Stimulated activated CD4-positive, alpha-beta T cell treated with anti-CD3 and anti-CD28 coated beads, Interleukin-12 subunit alpha, Interleukin-12 subunit beta, amount 100 ng/mL, for 4 hours (primary cell): ENCODE results near the gene LMX1A.

Source experiments
- DNase-seq: peaks from one replicate; pipeline ENCODE4 v3.0.0-alpha.2; 2020

The LMX1A gene

GRCh38 chr1:165355977-165356811 lies at the start of gene LMX1A:
LMX1A (minus strand) TSS chr1:165356715; CDS start chr1:165355559, 1,156 bp downstream.
- no peak for DNase-seq

GRCh38 chr1:165403835-165404482 lies 47.4 kb upstream of the LMX1A start:
- no peak for DNase-seq

- DNase-seq, result no peak
Observed at GRCh38 chr1:165402517-165403111, 46.1 kb upstream of the LMX1A start.

GRCh38 chr1:165397944-165398343 lies 41.4 kb upstream of the LMX1A start:
- DNase-seq, result no peak

- no peak for DNase-seq
Observed at GRCh38 chr1:165395901-165396300, 39.4 kb upstream of the LMX1A start.

GRCh38 chr1:165395478-165395877 lies 39.0 kb upstream of the LMX1A start:
- DNase-seq, result no peak

- peak; percentile 73 for DNase-seq
Observed at GRCh38 chr1:165392634-165393571, 36.4 kb upstream of the LMX1A start.

GRCh38 chr1:165389609-165390008 lies 33.1 kb upstream of the LMX1A start:
- no peak for DNase-seq

- no peak for DNase-seq
Observed at GRCh38 chr1:165387961-165388360, 31.4 kb upstream of the LMX1A start.

GRCh38 chr1:165387505-165387904 lies 31.0 kb upstream of the LMX1A start:
- DNase-seq, result no peak

GRCh38 chr1:165383599-165384405 lies 27.3 kb upstream of the LMX1A start:
- DNase-seq, result no peak

- DNase-seq, result no peak
Observed at GRCh38 chr1:165383067-165383466, 26.6 kb upstream of the LMX1A start.

GRCh38 chr1:165381745-165382505 lies 25.4 kb upstream of the LMX1A start:
- no peak for DNase-seq

GRCh38 chr1:165376811-165377311 lies 20.3 kb upstream of the LMX1A start:
- DNase-seq, result no peak

GRCh38 chr1:165376041-165376810 lies 19.7 kb upstream of the LMX1A start:
- DNase-seq, result peak; percentile 21

- DNase-seq, result no peak
Observed at GRCh38 chr1:165375623-165376022, 19.1 kb upstream of the LMX1A start.

GRCh38 chr1:165371588-165372225 lies 15.2 kb upstream of the LMX1A start:
- no peak for DNase-seq

- peak; percentile 55 for DNase-seq
Observed at GRCh38 chr1:165369255-165369848, 12.8 kb upstream of the LMX1A start.

GRCh38 chr1:165367375-165367993 lies 11.0 kb upstream of the LMX1A start:
- DNase-seq, result peak; percentile 76
